ENCODE data around the gene INPP4A.

INPP4A gene

DNA sequence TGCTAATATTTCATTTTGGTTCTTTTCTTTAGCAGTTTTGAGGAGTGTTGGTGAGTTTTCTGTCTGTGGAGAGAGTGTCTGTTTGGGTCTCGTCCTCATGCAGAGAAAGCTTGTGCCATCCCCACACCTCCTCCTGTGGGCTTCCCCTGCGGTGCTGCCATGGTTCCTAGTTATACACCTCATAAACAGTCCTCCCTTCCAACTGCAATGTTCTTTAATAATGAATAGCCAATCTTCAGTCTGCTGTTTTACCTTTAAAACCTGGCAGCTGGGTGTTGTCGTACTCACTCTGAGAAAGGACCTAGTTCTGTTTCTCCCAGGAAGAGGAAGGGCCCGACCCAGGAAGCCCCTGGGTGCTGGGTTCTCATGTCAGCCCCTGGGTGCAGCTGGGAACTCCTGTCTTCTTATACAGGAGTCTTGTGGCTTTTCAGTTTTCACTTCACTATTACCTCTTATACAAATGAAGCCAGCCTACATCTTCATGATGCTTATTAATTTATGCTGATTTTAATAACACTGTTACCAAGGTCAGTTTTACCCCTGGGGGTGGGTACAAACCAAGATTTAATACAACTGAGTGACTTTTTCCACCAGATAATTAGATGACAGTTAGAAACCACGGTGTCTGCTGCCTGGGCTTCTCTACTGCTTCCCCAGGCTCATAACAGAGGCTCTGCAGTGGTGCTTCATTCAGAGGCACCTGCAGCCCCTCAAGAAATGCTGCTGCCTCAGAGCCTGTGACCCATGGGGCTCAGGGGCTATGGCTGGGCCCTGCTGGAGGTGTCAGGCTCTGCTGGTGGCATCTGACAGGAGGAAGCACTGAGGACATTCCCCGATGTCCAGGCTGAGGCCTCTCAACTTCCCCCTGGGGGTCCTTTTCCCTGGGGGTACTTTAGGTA is 104.5 kb downstream of the INPP4A start:
- DNase-seq, result no peak

GRCh38 chr2:98550165-98550564 is 105.5 kb downstream of the INPP4A start:
- DNase-seq, result no peak

GRCh38 chr2:98551316-98551715 is 106.7 kb downstream of the INPP4A start:
- DNase-seq, result no peak

GRCh38 chr2:98552499-98553179 is 108.0 kb downstream of the INPP4A start:
- DNase-seq, result no peak

GRCh38 chr2:98554116-98554861 is 109.6 kb downstream of the INPP4A start:
- no peak for DNase-seq

DNA sequence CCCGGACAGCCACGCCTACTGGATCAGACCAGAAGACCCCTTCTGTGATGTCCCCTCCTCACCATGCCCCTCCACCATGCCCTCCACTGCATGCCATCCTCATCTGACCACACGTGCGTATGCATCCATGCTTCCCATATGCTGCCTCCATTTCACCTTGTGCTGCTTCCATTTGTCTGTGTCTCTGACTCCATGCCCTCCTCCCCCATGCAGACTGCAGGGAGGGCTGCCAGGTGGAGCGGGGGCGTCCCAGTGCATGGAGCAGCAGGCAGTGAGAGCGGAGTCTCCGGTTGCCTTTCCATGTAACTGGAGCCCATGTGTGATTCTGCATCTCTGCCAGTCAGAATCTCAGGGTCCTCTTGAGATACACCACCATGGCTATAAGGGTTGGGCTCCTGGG is 111.0 kb downstream of the INPP4A start:
- no peak for DNase-seq

DNA sequence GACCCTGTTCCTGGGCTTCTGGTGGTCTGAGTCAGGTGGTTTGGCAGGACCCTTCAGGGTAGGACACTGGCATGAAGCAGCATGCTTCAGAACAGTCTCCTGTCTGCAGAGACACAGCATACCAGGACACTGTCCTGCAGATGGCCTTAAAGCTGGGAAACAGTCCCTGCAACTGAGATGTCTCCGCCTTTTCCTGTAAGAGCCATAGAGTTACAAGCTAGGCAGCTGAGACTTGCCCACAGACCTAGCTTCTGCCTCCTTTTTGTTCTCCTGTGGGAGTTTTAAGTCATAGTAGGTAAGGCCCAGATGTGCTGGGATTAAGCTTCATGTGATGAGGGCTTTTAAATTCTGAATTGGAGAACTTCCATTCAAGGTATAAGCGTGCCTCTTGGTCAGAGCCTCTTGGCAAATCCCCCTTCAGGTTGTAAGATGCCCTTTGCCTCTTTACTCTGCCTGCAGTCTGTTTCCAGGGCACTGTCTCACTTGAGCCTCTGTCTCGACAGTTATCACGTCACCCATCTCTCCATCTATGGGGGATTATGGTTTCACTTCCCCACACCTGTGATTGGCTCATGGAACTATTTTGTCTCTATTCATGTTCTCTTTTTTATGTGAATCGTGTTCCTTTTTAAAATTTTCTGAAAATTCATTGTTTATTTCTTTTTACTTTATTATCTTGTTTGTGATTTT is 111.8 kb downstream of the INPP4A start:
- DNase-seq, result no peak

GRCh38 chr2:98558852-98559530 is 114.3 kb downstream of the INPP4A start:
- DNase-seq, result no peak

- no peak for DNase-seq
Measured at GRCh38 chr2:98559581-98559980, 114.9 kb downstream of the INPP4A start.

GRCh38 chr2:98560256-98560771 is 115.7 kb downstream of the INPP4A start:
- DNase-seq, result no peak

DNA sequence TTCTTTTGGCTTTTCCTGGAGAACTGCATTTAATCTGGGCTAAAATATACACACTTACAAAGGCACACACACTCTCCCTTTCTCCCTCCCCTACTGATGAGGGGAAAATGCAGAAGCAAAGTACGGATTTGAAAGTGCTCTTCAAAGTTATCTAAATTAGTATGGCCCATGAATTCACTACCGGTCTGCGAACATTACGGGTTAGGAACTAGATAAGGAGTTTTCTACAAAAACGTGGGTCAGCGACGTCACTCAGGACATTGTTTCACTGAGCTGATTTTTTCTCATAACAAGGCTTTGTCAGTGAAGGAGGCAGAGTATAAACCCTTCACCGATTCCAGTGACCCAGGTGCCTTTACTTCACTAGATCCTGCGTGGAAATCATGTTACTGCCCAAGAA is 116.4 kb downstream of the INPP4A start:
- DNase-seq, result no peak

DNA sequence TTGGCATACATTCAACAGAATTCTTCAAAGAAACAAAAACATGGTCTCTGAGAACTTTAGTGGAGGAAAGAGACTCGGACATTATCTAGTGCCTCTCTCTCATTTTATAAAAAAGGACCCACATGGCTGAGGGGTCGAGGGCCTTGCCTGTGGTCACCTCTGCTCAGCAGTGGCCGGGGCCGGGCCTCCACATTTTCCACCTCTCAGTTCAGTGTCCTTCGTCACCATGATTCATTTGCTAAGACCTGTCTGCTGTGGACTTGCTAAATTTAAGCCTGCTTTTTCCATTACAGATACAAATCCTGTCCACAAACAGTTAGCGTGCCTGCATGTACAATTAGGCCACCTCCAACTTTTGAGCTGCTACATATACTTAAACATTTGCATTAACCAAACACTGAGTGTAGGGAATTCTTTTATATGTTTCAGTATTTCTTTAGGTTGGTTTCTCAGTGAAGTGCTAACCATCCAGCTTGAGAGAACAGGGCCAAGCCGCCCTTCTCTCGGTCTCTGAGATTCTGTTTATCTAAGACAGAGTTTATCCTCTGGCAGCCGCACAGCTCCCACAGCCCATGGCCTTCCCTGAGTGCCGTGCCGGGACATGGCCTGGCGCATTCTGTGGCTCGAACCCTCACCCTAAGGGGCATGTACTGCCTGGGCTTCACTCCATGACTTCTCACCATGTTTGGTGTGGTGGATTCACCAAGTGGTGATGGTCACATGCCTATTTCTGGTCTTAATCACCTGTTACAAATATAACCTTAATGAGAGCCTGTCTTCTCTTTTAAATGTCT is 117.4 kb downstream of the INPP4A start:
- no peak for DNase-seq

GRCh38 chr2:98563394-98563793 is 118.7 kb downstream of the INPP4A start:
- no peak for DNase-seq

DNA sequence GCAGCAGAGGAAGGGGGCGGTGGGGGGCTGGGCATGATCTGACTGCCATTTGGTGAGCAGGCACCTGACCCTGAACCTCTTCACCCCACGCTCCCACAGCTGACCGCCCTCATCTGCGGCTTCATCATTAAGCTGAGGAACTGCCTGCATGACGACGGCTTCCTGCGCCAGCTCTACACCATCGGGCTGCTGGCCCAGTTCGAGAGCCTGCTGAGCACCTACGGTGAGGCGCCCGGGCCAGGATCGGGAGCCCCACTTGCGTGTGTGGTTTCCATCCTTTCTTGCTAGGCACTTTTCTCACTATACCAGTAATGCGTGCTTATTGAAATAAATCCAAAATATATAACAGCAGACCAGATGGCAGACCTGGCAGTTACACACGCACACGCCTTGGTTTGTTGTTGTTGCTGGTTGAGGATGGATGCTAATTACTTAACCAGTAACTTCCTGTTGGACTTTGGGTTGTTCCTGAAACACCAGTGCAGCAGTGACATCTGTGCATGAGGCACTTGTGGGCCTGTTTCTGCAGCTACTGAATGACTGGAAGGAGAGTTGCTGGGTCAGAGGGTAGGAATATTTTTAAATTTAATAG is 120.0 kb downstream of the INPP4A start:
- DNase-seq, result no peak

DNA sequence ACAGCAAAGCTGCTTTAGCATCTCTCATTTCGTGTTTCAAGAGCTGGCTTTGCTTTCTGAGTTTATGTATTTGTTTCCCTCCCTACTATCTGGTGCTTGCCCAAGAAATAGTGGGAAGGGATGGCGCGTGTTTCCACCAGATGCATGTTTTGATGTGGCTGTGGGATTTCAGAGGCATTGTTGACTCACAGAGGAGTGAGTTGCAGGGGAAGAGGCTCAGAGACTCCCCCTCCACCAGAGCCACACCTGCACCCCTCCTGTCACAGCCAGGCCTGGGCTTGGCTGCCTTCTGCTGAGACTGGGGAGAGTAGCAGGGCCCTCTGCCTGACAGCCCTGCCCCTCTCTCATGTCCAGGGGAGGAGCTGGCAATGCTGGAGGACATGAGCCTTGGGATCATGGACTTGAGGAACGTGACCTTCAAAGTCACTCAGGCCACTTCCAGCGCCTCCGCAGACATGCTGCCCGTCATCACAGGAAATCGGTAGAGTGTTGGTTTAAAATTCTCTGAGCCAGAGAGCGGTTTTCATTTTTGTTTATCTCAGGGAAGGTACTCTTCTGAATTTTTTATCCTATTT is 120.7 kb downstream of the INPP4A start:
- DNase-seq, result no peak

DNA sequence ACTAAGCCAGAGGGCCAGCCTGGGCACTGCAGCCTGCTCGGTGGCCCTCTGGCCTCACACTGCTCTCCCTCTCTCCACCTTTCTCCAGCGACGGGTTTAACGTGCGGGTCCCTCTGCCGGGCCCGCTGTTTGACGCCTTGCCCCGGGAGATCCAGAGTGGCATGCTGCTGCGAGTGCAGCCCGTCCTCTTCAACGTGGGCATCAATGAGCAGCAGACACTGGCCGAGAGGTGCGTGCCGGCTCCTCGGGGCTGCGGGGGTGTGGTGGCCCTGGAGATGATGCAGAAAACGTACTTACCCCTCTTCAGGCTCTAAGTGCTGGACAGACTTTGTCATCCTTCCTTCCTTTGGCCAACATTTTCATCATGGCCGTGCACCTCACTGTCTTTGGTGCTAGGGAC is 121.3 kb downstream of the INPP4A start:
- no peak for DNase-seq

DNA sequence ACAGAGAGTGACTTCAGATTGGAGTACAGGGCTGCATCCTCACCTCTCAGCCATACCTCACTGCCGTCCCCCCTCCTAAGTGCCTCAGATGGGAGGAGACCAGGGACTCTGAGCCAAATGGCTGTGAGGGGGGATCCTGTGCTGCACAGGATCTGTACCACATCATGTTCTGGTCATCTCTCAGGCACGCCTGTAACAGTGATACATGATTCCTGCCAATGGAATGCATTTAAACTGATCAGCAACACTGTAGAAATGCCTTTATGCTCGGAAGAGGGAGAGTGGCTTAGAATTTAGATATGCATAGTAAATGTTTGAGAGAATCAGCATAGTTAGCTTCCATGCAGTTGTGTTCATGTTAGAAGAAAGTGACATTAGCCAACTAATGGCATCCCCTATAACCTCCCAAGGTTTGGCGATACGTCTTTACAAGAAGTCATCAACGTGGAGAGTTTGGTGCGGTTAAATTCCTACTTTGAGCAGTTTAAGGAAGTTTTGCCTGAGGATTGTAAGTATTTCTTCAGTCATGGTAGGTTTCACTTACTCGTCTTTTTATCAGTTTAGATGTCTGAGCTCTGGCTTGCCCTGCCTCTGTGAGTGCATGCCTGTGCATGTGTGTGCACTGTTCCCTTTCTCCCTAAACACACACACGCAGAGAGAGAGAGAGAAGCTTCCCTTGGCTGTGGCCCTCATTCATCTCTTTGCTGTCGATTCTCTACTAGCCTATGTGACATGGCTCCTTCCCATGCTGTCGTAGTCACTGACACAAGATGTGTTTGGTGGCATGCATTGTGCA is 123.7 kb downstream of the INPP4A start:
- DNase-seq, result no peak

GRCh38 chr2:98569197-98569793 is 124.6 kb downstream of the INPP4A start:
- DNase-seq, result no peak

DNA sequence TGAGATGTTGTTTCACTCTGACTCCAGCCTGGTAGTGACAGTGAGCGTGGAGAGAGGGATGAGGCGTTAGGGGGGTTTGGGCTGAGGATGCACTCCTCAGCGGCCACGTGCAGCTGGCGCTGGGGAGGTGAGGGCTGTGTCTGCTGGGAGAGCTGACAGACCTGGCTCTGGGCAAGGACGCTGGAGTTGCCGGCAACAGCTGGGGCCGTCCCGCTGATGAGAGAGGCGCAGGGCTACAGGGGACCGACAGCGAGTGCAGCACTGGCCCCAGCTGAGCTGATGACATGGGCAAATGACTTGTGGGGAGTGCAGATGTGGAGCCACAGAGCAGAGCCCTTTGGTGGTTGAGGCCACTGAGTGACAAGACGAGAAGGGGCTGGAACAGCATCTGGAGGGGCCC is 125.3 kb downstream of the INPP4A start:
- DNase-seq, result no peak
